Measurements from ENCODE around the gene USP2.
"Not testable (repeated sequence)": the region's sequence is repeated elsewhere in the genome, so short reads cannot be mapped to it uniquely, and the experiment has no call there.

USP2 gene

DNA sequence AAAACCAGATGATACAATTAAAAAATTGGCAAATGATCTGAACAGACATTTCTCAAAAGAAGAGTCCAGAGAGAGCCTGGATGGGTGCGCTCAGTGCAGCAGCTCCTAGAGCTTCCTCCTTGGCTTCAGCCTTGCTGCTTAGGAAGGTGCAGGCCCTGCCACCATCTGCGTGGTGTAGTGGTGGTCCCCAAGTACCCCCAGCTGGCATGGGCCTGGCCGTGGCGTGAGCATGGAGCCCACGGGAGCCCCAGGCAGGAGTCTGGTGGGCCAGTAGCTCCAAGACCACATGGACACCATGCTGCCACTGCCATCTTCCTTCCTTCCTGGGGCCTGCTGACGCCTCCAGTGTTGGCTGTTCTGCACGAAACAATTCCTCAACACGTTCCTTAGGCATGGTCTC lies 21.0 kb upstream of the USP2 start:
- Mint-ChIP-seq H3K27me3 (peaks cover 22% of the 10 kb centered on the region), H3K4me3 (no peak overlapping the region), H3K36me3 (peaks cover 4% of the 10 kb centered on the region), H3K27ac (no peak overlapping the region), H3K4me1 (no peaks in the 10 kb centered on the region), H3K9me3 (peaks cover 18% of the 10 kb centered on the region)
- CTCF ChIA-PET = interaction anchor here (1.4 kb wide), 1 partner anchor 22 kb away, joined by 4 read pairs; no protein-coding TSS in a partner anchor
- DNase-seq = no peak

DNA sequence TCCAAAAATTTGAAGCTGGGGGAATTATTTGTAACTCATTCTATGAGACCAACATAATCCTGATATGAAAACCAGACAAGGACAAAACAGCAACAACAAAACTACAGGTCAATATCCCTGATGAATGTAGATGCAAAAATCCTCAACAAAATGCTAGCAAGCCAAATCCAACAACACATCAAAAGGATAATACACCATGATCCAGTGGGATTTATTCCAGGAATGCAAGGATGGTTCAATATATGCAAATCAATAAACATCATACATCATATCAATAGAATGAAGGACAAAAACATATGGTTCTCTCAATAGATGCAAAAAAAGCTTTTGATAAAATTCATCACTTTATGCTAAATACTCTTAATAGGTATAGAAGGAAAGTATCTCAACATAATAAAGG lies 19.4 kb upstream of the USP2 start:
- no peak overlapping the region for H3K4me3 Mint-ChIP-seq
- no peak overlapping the region for H3K27ac Mint-ChIP-seq
- CTCF ChIA-PET = no interaction called here
- H3K27me3 Mint-ChIP-seq = peaks cover 26% of the 10 kb centered on the region
- no peak for DNase-seq
- no peaks in the 10 kb centered on the region for H3K4me1 Mint-ChIP-seq
- H3K36me3 Mint-ChIP-seq = peaks cover 4% of the 10 kb centered on the region
- peaks cover 20% of the 10 kb centered on the region for H3K9me3 Mint-ChIP-seq

DNA sequence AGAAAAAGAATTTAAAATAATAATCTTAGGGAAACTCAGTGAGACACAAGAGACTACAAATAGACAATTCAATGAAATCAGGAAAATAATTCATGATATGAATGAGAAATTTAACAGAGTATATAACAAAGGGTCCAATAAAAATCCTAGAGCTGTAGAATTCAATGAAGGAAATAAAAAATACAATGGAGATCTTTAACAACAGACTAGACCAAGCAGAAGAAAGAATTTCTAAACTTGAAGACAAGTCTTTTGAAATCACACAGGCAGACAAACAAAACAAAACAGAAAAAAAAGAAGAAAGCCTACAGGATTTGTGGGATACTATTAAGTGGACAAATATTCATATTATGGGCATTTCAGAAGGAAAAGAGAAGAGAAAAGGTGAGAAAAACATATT lies 16.2 kb upstream of the USP2 start:
- Mint-ChIP-seq H3K36me3 (peaks cover 4% of the 10 kb centered on the region), H3K4me3 (no peak overlapping the region), H3K27ac (no peak overlapping the region), H3K4me1 (no peaks in the 10 kb centered on the region), H3K9me3 (peaks cover 20% of the 10 kb centered on the region), H3K27me3 (peaks cover 39% of the 10 kb centered on the region)
- CTCF ChIA-PET = no interaction called here
- DNase-seq = no peak

- no peak overlapping the region for H3K27ac Mint-ChIP-seq
- CTCF ChIA-PET = no interaction called here
- H3K36me3 Mint-ChIP-seq = peaks cover 4% of the 10 kb centered on the region
- H3K4me3 Mint-ChIP-seq = no peak overlapping the region
- peaks cover 20% of the 10 kb centered on the region for H3K9me3 Mint-ChIP-seq
- peaks cover 38% of the 10 kb centered on the region for H3K27me3 Mint-ChIP-seq
- DNase-seq = no peak
- H3K4me1 Mint-ChIP-seq = no peaks in the 10 kb centered on the region
Measured at GRCh38 chr11:119396835-119397234, 15.3 kb upstream of the USP2 start.

DNA sequence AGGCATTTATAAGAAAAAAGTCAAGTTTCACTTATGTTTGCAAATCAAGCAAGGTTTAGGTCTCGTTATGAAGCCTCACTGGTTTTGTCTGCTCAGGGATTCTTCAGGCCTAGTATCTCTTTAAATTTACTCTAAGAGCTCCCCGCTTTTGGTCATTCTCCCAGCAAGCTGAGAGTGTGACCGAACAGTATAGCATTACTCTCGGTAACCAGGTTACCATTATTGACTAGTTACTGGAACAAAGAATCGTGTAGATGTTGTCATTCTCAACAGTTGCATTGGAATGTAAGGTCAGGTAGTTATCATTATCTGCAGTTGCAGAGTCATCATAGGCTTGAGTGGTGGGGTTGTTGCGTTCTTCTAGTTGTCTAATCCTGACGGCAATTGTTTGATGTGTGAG lies 9.8 kb upstream of the USP2 start:
- H3K4me3 Mint-ChIP-seq = no peak overlapping the region
- H3K36me3 Mint-ChIP-seq = no peaks in the 10 kb centered on the region
- no peaks in the 10 kb centered on the region for H3K9me3 Mint-ChIP-seq
- CTCF ChIA-PET = interaction anchor here (2.5 kb wide), 1 partner anchor 10 kb away, joined by 7 read pairs; the partner anchor contains the start of gene USP2
- no peaks in the 10 kb centered on the region for H3K4me1 Mint-ChIP-seq
- no peak overlapping the region for H3K27ac Mint-ChIP-seq
- peaks cover 26% of the 10 kb centered on the region for H3K27me3 Mint-ChIP-seq
- no peak for DNase-seq

DNA sequence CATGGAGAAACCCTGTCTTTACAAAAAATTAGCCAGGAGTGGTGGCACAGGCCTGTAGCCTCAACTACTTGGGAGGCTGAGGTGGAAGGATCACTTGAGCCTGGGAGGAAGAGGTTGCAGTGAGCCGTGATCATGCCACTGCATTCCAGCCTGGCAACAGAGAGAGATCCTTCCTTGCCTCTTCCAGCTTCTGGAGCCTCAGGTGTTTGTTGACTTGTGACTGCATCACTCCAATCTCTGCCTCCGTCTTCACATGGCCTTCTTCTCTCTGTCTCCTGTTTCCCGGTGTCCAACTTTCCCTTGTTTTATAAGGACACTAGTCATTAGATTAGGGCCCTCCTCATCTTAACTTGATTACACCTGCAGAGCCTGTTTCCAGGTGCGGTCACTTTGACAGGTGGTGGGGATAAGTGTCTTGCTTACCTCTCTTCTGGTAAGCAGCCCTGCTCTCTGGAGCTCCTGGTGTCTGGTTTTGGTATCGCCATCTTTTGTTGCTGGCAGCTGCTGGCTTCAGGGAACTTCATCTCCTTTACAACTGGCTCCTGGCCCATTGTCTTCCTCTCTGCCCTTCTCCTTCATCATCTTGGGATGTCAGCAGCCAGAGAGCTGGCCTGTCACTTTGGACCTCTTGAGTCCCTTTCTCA lies 8.2 kb upstream of the USP2 start:
- Mint-ChIP-seq H3K36me3 (no peaks in the 10 kb centered on the region), H3K27me3 (peaks cover 17% of the 10 kb centered on the region), H3K27ac (no peak overlapping the region), H3K4me3 (no peak overlapping the region), H3K4me1 (no peaks in the 10 kb centered on the region), H3K9me3 (no peaks in the 10 kb centered on the region)
- DNase-seq = peak; percentile 50
- CTCF ChIA-PET = interaction anchor here (1.3 to 1.4 kb wide), 2 partner anchors 9 to 80 kb away, joined by 3 to 5 read pairs; partner anchors contain the start of gene USP2

DNA sequence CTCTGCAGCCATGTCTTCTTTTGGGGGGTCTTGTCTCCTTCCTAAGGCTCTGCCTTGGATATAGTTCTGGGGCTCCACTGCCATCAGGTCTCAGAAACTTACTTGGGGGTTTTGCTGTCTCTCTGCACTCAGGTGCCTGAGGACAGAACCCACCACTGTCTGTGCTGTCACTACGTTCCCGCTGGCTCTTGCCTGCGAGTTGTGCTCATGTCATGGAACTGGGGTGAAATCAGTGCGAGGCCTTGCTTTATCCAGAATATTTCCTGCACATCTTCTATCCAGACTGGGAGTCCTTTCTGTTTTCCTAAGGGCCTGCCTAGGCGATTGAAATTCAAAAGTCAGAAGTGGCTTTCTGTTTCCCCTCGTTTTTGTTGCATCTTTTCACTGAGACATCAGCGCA lies 6.6 kb upstream of the USP2 start:
- CTCF ChIA-PET = interaction anchor here (0.9 to 1.0 kb wide), 2 partner anchors 13 to 48 kb away, joined by 3 to 4 read pairs; no protein-coding TSS in a partner anchor
- H3K4me3 Mint-ChIP-seq = no peak overlapping the region
- H3K9me3 Mint-ChIP-seq = no peaks in the 10 kb centered on the region
- no peak overlapping the region for H3K27ac Mint-ChIP-seq
- H3K36me3 Mint-ChIP-seq = no peaks in the 10 kb centered on the region
- DNase-seq = no peak
- H3K4me1 Mint-ChIP-seq = no peaks in the 10 kb centered on the region
- peaks cover 9% of the 10 kb centered on the region for H3K27me3 Mint-ChIP-seq

DNA sequence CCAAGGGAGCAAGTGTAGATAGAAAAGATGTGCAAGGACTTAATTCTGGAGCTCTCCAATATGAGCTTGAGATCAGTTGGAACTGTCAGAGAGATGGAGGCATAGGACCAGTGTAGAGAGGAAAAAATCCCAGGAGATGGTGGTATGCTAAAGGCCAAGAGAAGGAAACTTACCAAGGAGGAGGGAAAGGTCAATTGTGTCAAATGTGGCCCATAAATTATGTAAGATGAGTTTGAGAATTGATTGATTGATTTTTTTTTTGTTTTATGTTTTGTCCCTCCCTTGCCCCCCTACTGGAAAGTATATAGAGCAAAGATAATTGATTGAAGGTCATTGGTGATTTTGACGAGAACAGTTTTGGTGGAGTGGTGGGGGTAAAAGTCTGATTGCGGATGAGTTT lies 2.8 kb upstream of the USP2 start:
- DNase-seq = no peak
- CTCF ChIA-PET = interaction anchor here (0.7 to 2.2 kb wide), 3 partner anchors 10 to 23 kb away, joined by 3 to 7 read pairs (median 4); no protein-coding TSS in a partner anchor
- Mint-ChIP-seq H3K27ac (no peak overlapping the region), H3K4me1 (peaks cover 8% of the 10 kb centered on the region), H3K36me3 (no peaks in the 10 kb centered on the region), H3K4me3 (no peak overlapping the region), H3K9me3 (no peaks in the 10 kb centered on the region), H3K27me3 (peaks cover 20% of the 10 kb centered on the region)

DNA sequence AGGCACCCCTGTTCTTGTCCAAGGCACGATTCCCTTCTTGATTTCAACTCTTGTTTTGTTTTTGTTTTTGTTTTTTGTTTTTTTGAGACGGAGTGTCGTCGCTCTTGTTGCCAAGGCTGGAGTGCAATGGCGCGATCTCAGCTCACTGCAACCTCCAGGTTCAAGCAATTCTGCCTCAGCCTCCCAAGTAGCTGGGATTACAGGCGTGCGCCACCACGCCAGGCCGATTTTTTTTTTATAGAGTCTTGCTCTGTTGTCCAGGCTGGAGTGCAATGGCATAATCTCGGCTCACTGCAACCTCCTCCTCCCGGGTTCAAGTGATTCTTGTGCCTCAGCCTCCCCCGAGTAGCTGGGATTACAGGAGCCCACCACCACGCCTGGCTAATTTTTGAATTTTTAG lies 1.0 kb upstream of the USP2 start:
- not testable (repeated sequence) for H3K9me3 Mint-ChIP-seq, H3K4me1 Mint-ChIP-seq, H3K36me3 Mint-ChIP-seq, DNase-seq, H3K4me3 Mint-ChIP-seq, H3K27ac Mint-ChIP-seq
- peaks cover 31% of the 10 kb centered on the region for H3K27me3 Mint-ChIP-seq
- CTCF ChIA-PET = interaction anchor here (1.2 to 17.7 kb wide), 5 partner anchors 8 to 92 kb away, joined by 3 to 184 read pairs (median 7); no protein-coding TSS in a partner anchor

DNA sequence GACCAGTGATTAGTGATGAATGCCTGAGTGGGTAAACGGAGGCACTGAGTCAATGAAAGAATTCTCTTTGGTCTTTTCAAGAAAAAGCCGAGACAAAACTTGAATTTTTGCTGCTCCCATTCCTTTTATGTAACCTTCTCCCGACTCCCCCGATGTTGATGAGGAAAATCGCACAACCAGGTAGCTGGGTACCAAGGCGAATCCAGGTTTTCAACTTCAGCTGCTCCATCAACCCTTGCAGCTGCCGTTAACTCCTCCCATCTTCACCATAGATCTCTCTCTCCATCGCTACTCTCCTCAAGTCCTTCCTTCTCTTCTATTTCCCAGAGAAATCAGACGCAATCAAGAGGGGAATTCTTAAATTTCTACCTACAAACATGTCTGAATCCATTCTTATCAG lies 611 bp upstream of the USP2 start:
- no peaks in the 10 kb centered on the region for H3K9me3 Mint-ChIP-seq
- H3K36me3 Mint-ChIP-seq = no peaks in the 10 kb centered on the region
- CTCF ChIA-PET = interaction anchor here (1.2 to 17.7 kb wide), 6 partner anchors 10 to 92 kb away, joined by 3 to 184 read pairs (median 7); no protein-coding TSS in a partner anchor
- peaks cover 8% of the 10 kb centered on the region for H3K4me1 Mint-ChIP-seq
- no peak for DNase-seq
- H3K27me3 Mint-ChIP-seq = peaks cover 31% of the 10 kb centered on the region
- no peak overlapping the region for H3K27ac Mint-ChIP-seq
- H3K4me3 Mint-ChIP-seq = no peak overlapping the region

- CTCF ChIA-PET = interaction anchor here (0.8 to 17.7 kb wide), 14 partner anchors 9 to 96 kb away, joined by 3 to 184 read pairs (median 6); no protein-coding TSS in a partner anchor
- DNase-seq = no peak
- Mint-ChIP-seq H3K27me3 (peaks cover 38% of the 10 kb centered on the region), H3K36me3 (no peaks in the 10 kb centered on the region), H3K4me1 (peaks cover 8% of the 10 kb centered on the region), H3K27ac (no peak overlapping the region), H3K4me3 (no peak overlapping the region), H3K9me3 (no peaks in the 10 kb centered on the region)
Measured at GRCh38 chr11:119380827-119381180, 686 bp downstream of the USP2 start.

GRCh38 chr11:119380160-119380826 lies 1.2 kb downstream of the USP2 start:
- DNase-seq = no peak
- H3K9me3 Mint-ChIP-seq = no peaks in the 10 kb centered on the region
- no peaks in the 10 kb centered on the region for H3K36me3 Mint-ChIP-seq
- H3K4me1 Mint-ChIP-seq = peaks cover 8% of the 10 kb centered on the region
- H3K27me3 Mint-ChIP-seq = peaks cover 41% of the 10 kb centered on the region
- CTCF ChIA-PET = interaction anchor here (1.0 to 17.7 kb wide), 11 partner anchors 9 to 96 kb away, joined by 3 to 184 read pairs (median 6); no protein-coding TSS in a partner anchor
- H3K27ac Mint-ChIP-seq = no peak overlapping the region
- no peak overlapping the region for H3K4me3 Mint-ChIP-seq

DNA sequence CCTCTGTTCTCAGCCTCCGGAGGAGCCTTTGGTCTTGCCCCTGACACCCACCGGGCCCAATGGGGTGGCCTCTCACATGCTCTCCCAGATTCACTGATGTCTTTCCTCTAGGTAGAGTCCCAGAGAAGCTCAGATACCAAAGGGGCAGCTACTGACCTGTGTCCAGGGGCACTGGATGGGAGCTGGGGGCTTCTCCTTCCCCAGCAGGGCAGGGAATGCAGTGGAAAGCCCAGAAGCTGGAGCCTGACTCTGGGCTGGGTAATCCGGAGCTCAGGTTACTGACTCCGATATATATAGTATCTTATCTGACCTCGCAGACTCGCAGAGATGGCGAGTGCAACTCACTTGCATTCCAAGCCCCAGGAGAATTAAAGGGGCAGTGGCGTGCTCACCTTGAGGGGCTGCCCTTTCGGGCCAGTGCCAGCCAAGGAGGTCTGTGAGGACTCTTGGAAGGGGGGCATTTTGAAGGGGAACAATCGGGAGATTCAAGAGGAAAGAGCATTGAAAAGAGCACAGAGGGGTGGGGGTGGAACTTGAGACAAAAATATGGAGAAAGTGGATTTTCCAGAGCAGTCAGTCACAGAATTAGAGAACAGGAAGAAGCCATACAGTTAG lies 2.5 kb downstream of the USP2 start:
- no peak overlapping the region for H3K4me3 Mint-ChIP-seq
- CTCF ChIA-PET = interaction anchor here (17.7 kb wide), 1 partner anchor 22 kb away, joined by 184 read pairs; no protein-coding TSS in a partner anchor
- no peak for DNase-seq
- H3K4me1 Mint-ChIP-seq = peaks cover 10% of the 10 kb centered on the region
- H3K36me3 Mint-ChIP-seq = no peaks in the 10 kb centered on the region
- no peaks in the 10 kb centered on the region for H3K9me3 Mint-ChIP-seq
- H3K27me3 Mint-ChIP-seq = peaks cover 41% of the 10 kb centered on the region
- no peak overlapping the region for H3K27ac Mint-ChIP-seq

- peaks cover 17% of the 10 kb centered on the region for H3K4me1 Mint-ChIP-seq
- H3K36me3 Mint-ChIP-seq = no peaks in the 10 kb centered on the region
- H3K9me3 Mint-ChIP-seq = no peaks in the 10 kb centered on the region
- H3K27ac Mint-ChIP-seq = no peak overlapping the region
- H3K27me3 Mint-ChIP-seq = peaks cover 41% of the 10 kb centered on the region
- no peak for DNase-seq
- H3K4me3 Mint-ChIP-seq = no peak overlapping the region
- CTCF ChIA-PET = interaction anchor here (1.5 to 17.7 kb wide), 2 partner anchors 10 to 21 kb away, joined by 4 to 184 read pairs; no protein-coding TSS in a partner anchor
Measured at GRCh38 chr11:119377961-119378667, 3.4 kb downstream of the USP2 start.

Measured in activated naive CD4-positive, alpha-beta T cell treated with anti-CD3 and anti-CD28 coated beads, Interleukin-2, amount 10 ng/mL, durations not matched to agents 7 days and 5 days (primary cell).